B cell (primary cell): ENCODE measurements around the gene DRC1. TPM values are rescaled to one million over a fixed set of nuclear protein-coding genes. Genes with fewer than 3 reads are reported as not detected.

Experiments used
- ATAC-seq: fragments of 200-7000 bp; cut with Tn5 transposase; one replicate; pipeline ENCODE4 v1.10.0; 2021; ENCODE audit warnings: low read depth, mild to moderate bottlenecking, moderate number of reproducible peaks, moderate library complexity
- CTCF ChIA-PET: fragments of 350-600 bp; sonication (Branson Sonifier 250); formaldehyde crosslinking; loops from one replicate; lab custom pipeline; 2021; ENCODE audit warnings: antibody characterized with exemption, inconsistent platforms; lab: Charles Lee
- POLR2A ChIA-PET: fragments of 350-600 bp; sonication (Branson Sonifier 250); formaldehyde crosslinking; loops from one replicate; lab custom pipeline; 2021; ENCODE audit warnings: antibody characterized with exemption; lab: Charles Lee
- DNase-seq: peaks from one replicate; pipeline ENCODE4 v3.0.0; 2013
- H2AFZ ChIP-seq: 2 replicates; pipeline ENCODE4 v1.6.1; 2012; ENCODE audit warnings: mild to moderate bottlenecking, low read depth, low read length; ENCODE audit not compliant: insufficient read depth, poor library complexity, severe bottlenecking
- H3K27ac ChIP-seq, 2 donors: 1 replicate in 1 of 2; 2 replicates in 1 of 2; pipeline ENCODE4 v1.5.1; 2012 to 2013; ENCODE audit warnings: low read length in 2 of 2, mild to moderate bottlenecking in 2 of 2, moderate library complexity in 1 of 2
- H3K27me3 ChIP-seq, 4 experiments: fragments of 200-600 bp in 1 of 4; sonication (generic) in 1 of 4; replicated peaks in 1 of 4; 1 replicate in 2 of 4; 2 replicates in 2 of 4; pipeline versions ENCODE4 v1.6.1 to v1.7.0; 2013 to 2016; ENCODE audit warnings: low read length in 3 of 4, mild to moderate bottlenecking in 2 of 4, mixed read lengths in 1 of 4, moderate library complexity in 1 of 4; ENCODE audit not compliant: insufficient read depth in 4 of 4, control insufficient read depth in 3 of 4; ENCODE audit errors: control extremely low read depth in 1 of 4
- H3K36me3 ChIP-seq, 2 experiments: replicated peaks in 1 of 2; 1 replicate in 1 of 2; 2 replicates in 1 of 2; pipeline versions ENCODE4 v1.6.1 to v1.7.1; 2013; ENCODE audit warnings: low read length in 1 of 2; ENCODE audit not compliant: insufficient read depth in 2 of 2, control insufficient read depth in 1 of 2; ENCODE audit errors: control extremely low read depth in 1 of 2, extremely low read depth in 1 of 2
- H3K4me1 ChIP-seq, 2 donors: fragments of 200-600 bp in 1 of 2; sonication (generic) in 1 of 2; 1 replicate in 1 of 2; 2 replicates in 1 of 2; pipeline versions ENCODE4 v1.5.1 to v1.6.1; 2013 to 2017; ENCODE audit warnings: low read length in 2 of 2; ENCODE audit not compliant: control insufficient read depth in 2 of 2, insufficient read depth in 2 of 2
- H3K4me2 ChIP-seq: replicated peaks from 2 replicates; pipeline ENCODE3; 2012; ENCODE audit warnings: mild to moderate bottlenecking, low read depth, low read length; ENCODE audit not compliant: poor library complexity, severe bottlenecking
- H3K4me3 ChIP-seq, 5 experiments: fragments of 200-600 bp in 1 of 5; sonication (generic) in 1 of 5; 1 replicate in 3 of 5; 2 replicates in 2 of 5; pipeline versions ENCODE4 v1.5.1 to v1.7.0; 2011 to 2016; ENCODE audit warnings: low read length in 4 of 5, mild to moderate bottlenecking in 4 of 5, low read depth in 2 of 5, control low read depth in 1 of 5, moderate library complexity in 1 of 5; ENCODE audit not compliant: insufficient read depth in 1 of 5; ENCODE audit errors: control extremely low read depth in 1 of 5, extremely low read depth in 1 of 5
- H3K79me2 ChIP-seq: fragments of 200-600 bp; sonication (generic); one replicate; pipeline ENCODE4 v1.6.0; 2016; ENCODE audit warnings: low read length; ENCODE audit not compliant: control insufficient read depth, insufficient read depth
- H3K9ac ChIP-seq: fragments of 200-600 bp; sonication (generic); 2 replicates; pipeline ENCODE4 v1.6.1; 2017; ENCODE audit warnings: mild to moderate bottlenecking, low read length, moderate library complexity
- H3K9me3 ChIP-seq, 3 donors: one replicate each; pipeline versions ENCODE4 v1.6.1 to v1.7.1; 2013; ENCODE audit warnings: low read length in 2 of 3; ENCODE audit not compliant: control insufficient read depth in 2 of 3, insufficient read depth in 1 of 3; ENCODE audit errors: control extremely low read depth in 1 of 3
- H4K20me1 ChIP-seq: 2 replicates; pipeline ENCODE4 v1.6.0; 2012; ENCODE audit warnings: mild to moderate bottlenecking, low read length; ENCODE audit not compliant: insufficient read depth, control insufficient read depth, poor library complexity, severe bottlenecking
- H3K27ac Mint-ChIP-seq: one replicate; pipeline ENCODE4 v1.8.0; 2021; ENCODE audit warnings: mixed read lengths
- H3K27me3 Mint-ChIP-seq: one replicate; pipeline ENCODE4 v1.8.0; 2021; ENCODE audit warnings: mixed read lengths
- H3K4me1 Mint-ChIP-seq: one replicate; pipeline ENCODE4 v1.8.0; 2021; ENCODE audit warnings: mixed read lengths
- H3K4me3 Mint-ChIP-seq: one replicate; pipeline ENCODE4 v1.8.0; 2021; ENCODE audit warnings: mixed read lengths
- H3K9me3 Mint-ChIP-seq: one replicate; pipeline ENCODE4 v1.8.0; 2022; ENCODE audit warnings: mixed read lengths; ENCODE audit not compliant: insufficient read depth
- EZH2 ChIP-seq: IDR thresholded peaks from 2 replicates; pipeline ENCODE4 v1.6.1; 2012; ENCODE audit warnings: borderline replicate concordance, low read depth, mild to moderate bottlenecking, moderate library complexity, low read length; ENCODE audit not compliant: insufficient read depth, poor library complexity, severe bottlenecking
- WGBS: methylation state at CpG from one replicate; pipeline ENCODE4 v1.1.5; 2013; ENCODE audit warnings: missing lambda C conversion rate; ENCODE audit not compliant: insufficient coverage; 5-methylcytosine and 5-hydroxymethylcytosine counted together
- intact Hi-C: fragments of 100-400 bp; cut with micrococcal nuclease; formaldehyde crosslinking; loops from one replicate; pipeline ENCODE4 v1.10.0; 2022
- polyA plus RNA-seq: library from polyadenylated mRNA; depleted of rRNA; stranded (reverse); fragments of >200 nt; gene quantifications from 2 replicates; pipeline ENCODE4 v1.2.3, GENCODE V29; 2012
- total RNA-seq, 2 donors: library from RNA; stranded (reverse); fragments of 120-200 nt in 1 of 2; gene quantifications; 1 replicate in 1 of 2; 2 replicates in 1 of 2; pipeline versions ENCODE4 v1.2.3 to v1.2.4, GENCODE V29; 2013 to 2022
- TF ChIP-seq, protein P1 (sequence below): fragments of 200-600 bp; IDR thresholded peaks from one replicate; pipeline ENCODE4 v1.8.0; 2022; ENCODE audit warnings: antibody characterized with exemption, mild to moderate bottlenecking

The DRC1 gene
- total and polyA plus RNA-seq, 2 donors (not counting 1 experiment from before 2014, with no cell fraction given): not detected

DNA sequence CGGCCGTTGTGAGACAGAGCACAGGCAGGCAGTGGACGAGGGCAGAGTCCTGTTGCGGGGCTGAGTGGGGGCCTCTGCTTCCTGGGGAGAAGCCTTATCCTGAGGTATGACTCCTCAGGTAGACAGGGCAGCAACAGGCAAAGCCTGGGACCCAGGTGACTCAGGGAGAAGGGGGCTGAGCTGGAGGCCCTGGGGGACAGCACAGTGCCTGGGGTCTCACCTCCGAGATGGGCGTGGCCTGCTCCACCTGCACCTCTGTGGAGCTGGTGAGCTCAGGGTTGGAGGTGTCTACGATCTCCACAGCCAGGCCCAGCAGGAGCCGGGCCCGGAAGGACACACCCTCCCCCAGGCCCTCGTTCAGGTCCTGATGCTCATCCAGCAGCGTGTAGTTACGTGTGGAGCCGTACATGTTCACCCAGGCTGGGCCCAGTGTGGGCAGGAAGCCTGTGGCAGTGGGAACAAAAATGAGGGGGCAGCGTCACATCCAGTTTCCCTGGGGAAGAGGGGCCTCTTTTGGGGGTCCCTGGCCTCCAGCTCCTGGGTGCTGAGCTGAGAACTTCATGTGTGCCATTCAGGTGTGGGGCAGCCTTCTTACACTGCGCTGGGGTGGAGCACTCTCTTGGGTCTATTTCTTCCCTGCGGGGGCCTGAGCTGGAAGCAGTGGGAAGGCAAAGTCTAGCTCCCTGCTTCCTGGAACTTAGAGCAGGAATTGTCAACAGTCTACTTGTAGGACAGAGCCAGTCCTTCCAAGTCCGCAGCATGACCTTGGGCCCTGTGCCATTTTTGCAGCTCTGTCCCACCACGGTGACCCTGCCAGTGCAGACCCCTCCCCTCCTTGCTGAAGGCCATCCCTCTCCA, 79.1 kb downstream of the DRC1 start:
- CTCF ChIA-PET: no interaction called here
- intact Hi-C loops: no loop called here
- TF ChIP-seq, protein P1, sequence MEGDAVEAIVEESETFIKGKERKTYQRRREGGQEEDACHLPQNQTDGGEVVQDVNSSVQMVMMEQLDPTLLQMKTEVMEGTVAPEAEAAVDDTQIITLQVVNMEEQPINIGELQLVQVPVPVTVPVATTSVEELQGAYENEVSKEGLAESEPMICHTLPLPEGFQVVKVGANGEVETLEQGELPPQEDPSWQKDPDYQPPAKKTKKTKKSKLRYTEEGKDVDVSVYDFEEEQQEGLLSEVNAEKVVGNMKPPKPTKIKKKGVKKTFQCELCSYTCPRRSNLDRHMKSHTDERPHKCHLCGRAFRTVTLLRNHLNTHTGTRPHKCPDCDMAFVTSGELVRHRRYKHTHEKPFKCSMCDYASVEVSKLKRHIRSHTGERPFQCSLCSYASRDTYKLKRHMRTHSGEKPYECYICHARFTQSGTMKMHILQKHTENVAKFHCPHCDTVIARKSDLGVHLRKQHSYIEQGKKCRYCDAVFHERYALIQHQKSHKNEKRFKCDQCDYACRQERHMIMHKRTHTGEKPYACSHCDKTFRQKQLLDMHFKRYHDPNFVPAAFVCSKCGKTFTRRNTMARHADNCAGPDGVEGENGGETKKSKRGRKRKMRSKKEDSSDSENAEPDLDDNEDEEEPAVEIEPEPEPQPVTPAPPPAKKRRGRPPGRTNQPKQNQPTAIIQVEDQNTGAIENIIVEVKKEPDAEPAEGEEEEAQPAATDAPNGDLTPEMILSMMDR: no peak
- no peak for TF ChIP-seq EZH2
- Histone ChIP-seq H3K27ac (no peak overlapping the region), H2AFZ (no peak overlapping the region), H3K4me2 (no peak overlapping the region), H3K79me2 (no peaks in the 10 kb centered on the region), H3K4me1 (no peaks in the 10 kb centered on the region), H3K4me3 (no peak overlapping the region), H4K20me1 (no peaks in the 10 kb centered on the region), H3K9ac (no peak overlapping the region), H3K36me3 (no peaks in the 10 kb centered on the region), H3K9me3 (peaks cover 0 to 3% (median 0%) of the 10 kb centered on the region in 3 donors), H3K27me3 (no peaks in the 10 kb centered on the region)
- no peak for DNase-seq
- Mint-ChIP-seq H3K4me3 (no peak overlapping the region), H3K27ac (no peak overlapping the region), H3K4me1 (peaks cover 3% of the 10 kb centered on the region), H3K9me3 (no peaks in the 10 kb centered on the region), H3K27me3 (peaks cover 13% of the 10 kb centered on the region)
- POLR2A ChIA-PET: no interaction called here
- 88% methylated on average over 17 of the region's 18 CpGs for WGBS
- no peak for ATAC-seq

- H3K9me3 Mint-ChIP-seq: no peaks in the 10 kb centered on the region
- Histone ChIP-seq H3K27me3 (no peaks in the 10 kb centered on the region), H3K4me1 (no peaks in the 10 kb centered on the region), H3K4me3 (no peak overlapping the region), H3K9me3 (peaks cover 0 to 3% (median 0%) of the 10 kb centered on the region in 3 donors), H4K20me1 (no peaks in the 10 kb centered on the region), H2AFZ (no peak overlapping the region), H3K79me2 (no peaks in the 10 kb centered on the region), H3K9ac (no peak overlapping the region), H3K36me3 (no peaks in the 10 kb centered on the region), H3K27ac (no peak overlapping the region), H3K4me2 (no peak overlapping the region)
- H3K4me3 Mint-ChIP-seq: no peak overlapping the region
- ChIA-PET CTCF (no interaction called here), POLR2A (no interaction called here)
- intact Hi-C loops: no loop called here
- 100% methylated on average over 2 of the region's 3 CpGs for WGBS
- no peak overlapping the region for H3K27ac Mint-ChIP-seq
- ATAC-seq (no peak), DNase-seq (no peak)
- no peak for TF ChIP-seq EZH2
- TF ChIP-seq, protein P1: no peak
- peaks cover 3% of the 10 kb centered on the region for H3K4me1 Mint-ChIP-seq
- H3K27me3 Mint-ChIP-seq: peaks cover 13% of the 10 kb centered on the region
Measured at GRCh38 chr2:26481706-26482105, 80.0 kb downstream of the DRC1 start.
